Ammon's horn (tissue), 1 donor: ENCODE data around the gene CFAP119.
"Not testable (repeated sequence)": the region's sequence is repeated elsewhere in the genome, so short reads cannot be mapped to it uniquely, and the experiment has no call there.

Experiments
- DNase-seq: peaks from one replicate; pipeline ENCODE4 v3.0.0-alpha.2; 2016; ENCODE audit warnings: low spot score

Gene CFAP119

DNA sequence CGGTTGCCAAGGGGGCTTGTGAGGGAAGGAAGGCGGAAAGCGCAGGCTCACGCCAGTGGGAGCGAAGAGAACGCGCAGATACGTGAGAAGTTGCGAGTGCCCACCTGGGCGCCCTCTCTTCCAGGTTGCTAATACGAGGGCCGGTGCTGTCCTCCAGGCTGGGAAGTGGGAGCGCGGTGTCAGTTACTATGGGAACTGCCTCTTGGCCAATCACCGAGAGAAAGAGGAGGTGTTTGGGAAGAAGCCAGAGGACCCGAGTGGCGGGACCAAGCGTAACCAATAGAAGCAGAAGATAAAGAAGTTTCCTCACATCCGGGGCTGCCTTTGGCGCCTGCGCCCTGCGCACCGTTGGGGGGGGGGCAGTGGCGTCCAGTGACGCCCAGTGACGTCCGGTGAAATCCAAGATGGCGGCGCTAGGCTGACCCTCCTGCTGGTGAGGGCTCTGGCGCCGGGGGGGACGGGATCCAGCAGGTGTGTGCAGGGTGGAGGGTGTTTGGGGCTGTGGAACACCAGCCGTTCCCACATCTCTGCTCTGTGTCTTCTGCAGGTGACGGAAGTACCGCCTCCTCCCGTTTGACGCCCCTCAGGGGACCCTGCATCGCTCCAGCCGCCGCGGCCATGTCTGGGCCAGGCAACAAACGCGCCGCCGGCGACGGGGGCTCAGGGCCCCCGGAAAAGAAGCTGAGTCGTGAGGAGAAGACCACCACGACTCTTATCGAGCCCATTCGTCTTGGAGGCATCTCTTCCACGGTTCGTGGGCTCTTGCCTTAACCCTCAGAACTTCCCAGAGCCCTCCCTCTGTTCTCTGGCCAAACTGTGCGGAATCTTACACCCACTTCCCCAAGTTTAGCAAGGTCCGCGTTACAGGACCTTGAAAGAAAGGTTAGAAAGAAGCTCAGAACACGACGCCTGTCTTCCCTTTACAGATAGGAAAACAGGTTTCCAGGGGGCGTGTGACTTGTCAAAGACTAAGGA, at the start of gene CFAP119, which contains the start of gene RNF40:
Gene CFAP119 (minus strand): TSS at position 135 of the 975 bp plus-strand sequence. CDS start 314 bp downstream, outside the sequence.
Gene RNF40 (plus strand): TSS at position 395 of the 975 bp plus-strand sequence. CDS start 224 bp downstream, at position 619.
- peak; percentile 98 for DNase-seq

GRCh38 chr16:30809675-30810074, 47.8 kb upstream of the CFAP119 start:
- DNase-seq, result not testable (repeated sequence)

- not testable (repeated sequence) for DNase-seq
These were observed 47.1 kb upstream of the CFAP119 start for GRCh38 chr16:30808890-30809426.

DNA sequence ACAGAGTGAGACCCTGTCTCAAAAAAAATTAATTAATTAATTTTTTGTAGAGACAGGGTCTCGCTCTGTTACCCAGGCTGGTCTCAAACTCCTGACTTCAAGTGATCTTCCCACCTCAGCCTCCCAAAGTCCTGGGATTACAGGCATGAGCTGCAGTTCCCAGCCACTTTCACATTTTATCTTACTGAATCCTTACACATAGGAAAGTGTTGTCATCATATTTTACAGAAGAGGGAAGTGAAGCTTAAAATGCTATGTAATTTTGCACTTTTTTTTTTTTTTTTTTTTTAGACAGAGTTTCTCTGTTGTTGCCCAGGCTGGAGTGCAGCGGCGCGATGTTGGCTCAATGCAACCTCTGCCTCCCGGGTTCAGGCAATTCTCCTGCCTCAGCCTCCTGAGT, 46.3 kb upstream of the CFAP119 start:
- no peak for DNase-seq

DNA sequence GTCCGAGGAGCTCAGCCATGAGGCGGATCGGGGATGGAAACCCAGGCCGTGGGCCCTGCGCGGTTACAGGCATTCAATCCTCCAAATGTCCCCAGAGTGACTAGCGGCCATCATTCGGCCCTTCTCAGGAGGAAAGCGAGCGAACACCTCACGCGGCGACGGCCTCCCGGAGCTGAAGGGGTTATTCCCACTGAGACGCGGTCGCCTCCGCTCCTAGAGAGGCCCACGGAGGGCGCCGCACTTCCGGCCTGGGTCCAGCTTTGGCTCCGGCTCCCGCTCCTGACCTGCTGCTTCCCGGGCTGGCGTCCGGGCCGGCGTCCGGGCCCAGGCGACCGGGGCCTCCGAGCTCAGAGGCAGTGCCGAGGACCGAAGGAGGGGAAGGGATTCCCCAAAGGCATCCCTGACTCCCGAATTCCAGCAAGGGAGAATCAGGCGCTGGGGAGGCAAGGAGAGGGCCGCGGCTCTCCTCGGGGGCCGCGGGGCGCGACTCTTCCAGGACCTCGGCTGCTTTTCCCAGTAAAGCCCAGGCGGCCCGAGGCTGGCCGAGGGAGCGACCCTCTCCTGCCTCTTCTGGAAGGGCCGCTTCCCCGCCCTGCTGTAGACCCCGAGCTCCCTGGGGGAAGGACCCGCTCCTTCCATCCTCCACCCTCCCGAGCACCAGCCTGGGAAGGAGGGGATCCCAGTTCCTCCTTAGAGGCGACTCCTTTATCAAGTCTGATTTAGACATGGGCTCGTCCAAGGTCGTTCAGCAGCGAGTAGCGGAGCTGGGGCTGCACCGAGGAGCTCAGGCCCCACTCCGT, 43.7 kb upstream of the CFAP119 start:
- peak; percentile 91 for DNase-seq

DNA sequence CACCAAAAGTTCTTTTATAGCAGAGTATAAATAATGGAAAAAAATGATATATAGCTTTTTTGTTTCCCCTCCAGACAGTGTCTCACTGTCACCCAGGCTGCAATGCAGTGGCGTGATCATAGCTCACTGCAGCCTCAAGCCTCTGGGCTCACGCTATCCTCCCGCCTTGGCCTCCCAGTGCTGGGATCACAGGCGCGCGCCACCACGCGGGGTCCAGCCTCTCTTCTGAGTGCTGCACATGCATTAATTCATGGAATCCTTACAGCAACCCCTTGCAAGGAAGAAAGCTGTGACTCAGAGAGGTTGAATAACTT, 43.2 kb upstream of the CFAP119 start:
- no peak for DNase-seq

DNA sequence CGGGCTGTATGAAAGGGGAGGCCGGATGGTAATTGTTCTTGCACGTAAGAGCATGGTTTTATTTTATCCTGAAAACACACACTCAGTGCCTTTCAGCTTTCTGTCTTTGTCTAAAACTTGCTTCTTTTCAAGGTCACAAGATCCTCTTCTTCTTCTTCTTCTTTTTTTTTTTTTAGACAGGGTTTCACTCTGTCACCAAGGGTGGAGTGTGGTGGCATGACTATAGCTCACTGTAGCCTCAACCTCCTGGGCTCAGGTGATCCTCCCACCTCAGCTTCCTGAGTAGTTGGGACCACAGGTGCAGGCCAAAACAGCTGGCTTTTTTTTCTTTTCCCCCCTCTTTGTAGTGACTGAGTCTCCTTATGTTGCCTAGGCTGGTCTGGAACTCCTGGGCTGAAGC, 41.1 kb upstream of the CFAP119 start:
- DNase-seq, result no peak

GRCh38 chr16:30797670-30798309, 35.9 kb upstream of the CFAP119 start:
- DNase-seq, result no peak

DNA sequence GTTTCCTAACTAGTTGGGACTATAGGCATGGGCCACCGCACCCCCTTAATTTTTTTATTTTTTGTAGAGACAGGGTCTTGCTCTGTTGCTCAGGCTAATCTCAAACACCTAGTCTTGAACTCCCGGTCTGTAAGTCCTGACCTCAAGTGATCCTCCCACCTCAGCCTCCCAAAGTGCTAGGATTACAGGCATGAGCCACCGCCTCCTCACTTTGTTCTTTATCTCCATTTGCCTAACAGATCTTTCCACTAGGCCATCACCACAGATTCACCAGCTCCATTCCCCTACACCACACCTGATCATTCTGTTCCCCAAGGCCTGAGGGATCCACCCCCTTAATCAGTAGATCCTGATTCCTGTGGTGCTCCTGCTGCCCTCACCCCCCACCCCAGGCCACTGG, 32.8 kb upstream of the CFAP119 start:
- no peak for DNase-seq

DNA sequence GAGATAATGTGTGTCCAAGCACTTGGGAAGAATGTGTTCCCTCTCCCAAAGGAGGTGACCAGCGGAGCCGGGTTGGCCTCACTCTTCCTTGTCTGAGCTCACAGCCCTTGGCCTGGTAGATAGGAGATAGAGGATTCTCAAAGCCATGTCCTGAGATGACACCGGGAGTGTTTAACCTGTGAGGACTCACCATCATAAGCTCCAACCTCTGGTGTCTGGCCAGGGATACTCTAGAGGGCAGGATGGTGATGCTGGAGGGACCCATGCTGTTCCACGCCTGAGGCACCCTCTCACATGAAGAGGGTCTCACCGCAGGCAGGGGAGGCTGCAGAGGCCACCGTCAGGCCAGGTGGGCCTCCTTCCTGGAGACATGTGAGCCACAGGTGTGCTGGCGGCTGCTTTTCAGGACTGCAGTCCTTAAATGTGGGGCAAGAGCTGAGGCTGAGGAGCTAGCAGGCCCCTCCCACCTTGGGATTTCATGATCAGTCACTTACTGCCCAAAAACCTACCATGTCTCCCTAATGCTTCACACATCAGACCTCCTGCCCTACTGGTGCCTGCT, 31.7 kb upstream of the CFAP119 start:
- DNase-seq, result no peak

- DNase-seq, result peak; percentile 47
These were observed 25.9 kb upstream of the CFAP119 start for GRCh38 chr16:30787613-30788378.

- DNase-seq, result peak; percentile 82
These were observed 25.2 kb upstream of the CFAP119 start, which contains the start of gene ZNF629 for GRCh38 chr16:30786936-30787612. Gene ZNF629 (minus strand): TSS chr16:30787205. CDS start chr16:30784482, 2,723 bp downstream.

GRCh38 chr16:30786115-30786935, 24.5 kb upstream of the CFAP119 start:
- DNase-seq, result no peak

GRCh38 chr16:30785126-30786106, 23.6 kb upstream of the CFAP119 start:
- no peak for DNase-seq

- DNase-seq, result no peak
These were observed 22.4 kb upstream of the CFAP119 start for GRCh38 chr16:30784215-30784614.

DNA sequence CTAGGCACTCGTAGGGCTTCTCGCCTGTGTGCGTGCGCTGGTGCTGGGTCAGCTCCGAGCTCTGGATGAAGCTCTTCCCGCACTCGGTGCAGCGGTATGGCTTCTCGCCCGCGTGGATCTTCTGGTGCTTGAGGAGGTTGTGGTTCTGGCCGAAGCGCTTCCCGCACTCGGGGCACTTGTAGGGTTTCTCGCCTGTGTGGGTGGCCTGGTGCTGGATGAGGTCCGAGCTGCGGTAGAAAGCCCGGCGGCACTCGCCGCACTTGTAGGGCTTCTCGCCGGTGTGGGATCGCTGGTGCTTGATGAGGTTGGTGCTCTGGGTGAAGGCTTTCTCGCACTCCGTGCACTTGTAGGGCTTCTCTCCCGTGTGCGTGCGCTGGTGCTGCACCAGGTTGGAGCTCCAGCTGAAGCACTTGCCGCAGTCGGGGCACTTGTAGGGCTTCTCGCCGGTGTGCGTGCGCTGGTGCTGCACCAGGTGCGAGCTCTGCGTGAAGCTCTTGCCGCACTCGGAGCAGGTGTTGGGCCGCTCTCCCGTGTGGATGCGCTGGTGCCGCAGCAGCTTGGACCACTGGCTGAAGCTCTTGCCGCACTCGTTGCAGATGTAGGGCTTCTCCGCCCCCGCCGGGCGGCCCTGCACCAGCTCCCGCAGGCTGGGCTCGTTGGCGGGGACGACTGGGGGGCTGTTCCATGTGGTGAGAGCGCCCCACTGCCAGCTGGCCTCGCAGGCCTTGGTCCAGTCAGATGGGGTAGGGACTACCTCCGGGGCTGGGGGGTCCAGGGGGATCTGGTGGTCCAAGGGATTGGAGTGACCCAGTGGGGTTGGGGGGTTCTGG, 21.6 kb upstream of the CFAP119 start:
- no peak for DNase-seq
